Breast epithelium (tissue), 3 donors: ENCODE data around the gene AASS.
"Not testable (repeated sequence)": the region's sequence is repeated elsewhere in the genome, so short reads cannot be mapped to it uniquely, and the experiment has no call there.

Experiments used
- CTCF ChIP-seq, 3 donors: fragments of 450-650 bp; IDR thresholded peaks; one replicate each; pipeline ENCODE4 v1.5.1; 2016 to 2017; ENCODE audit warnings: antibody characterized with exemption in 3 of 3, mild to moderate bottlenecking in 3 of 3, moderate library complexity in 3 of 3
- POLR2A ChIP-seq: fragments of 450-650 bp; IDR thresholded peaks from one replicate; pipeline ENCODE4 v1.6.1; 2016; ENCODE audit warnings: antibody characterized with exemption, mild to moderate bottlenecking, moderate library complexity
- POLR2AphosphoS5 ChIP-seq, 3 donors: sonication (generic); formaldehyde crosslinking; IDR thresholded peaks; one replicate each; pipeline ENCODE4 v1.6.1; 2017; ENCODE audit warnings: antibody characterized with exemption in 3 of 3

GRCh38 chr7:122134793-122135192 lies 9.3 kb downstream of the AASS start:
- not testable (repeated sequence) for TF ChIP-seq POLR2A; CTCF (IDR thresholded peaks at IDR 0.05); POLR2AphosphoS5 (IDR thresholded peaks at IDR 0.05)
